Measurements from ENCODE around the gene PSMD5. TPM values are rescaled to one million over a fixed set of nuclear protein-coding genes. Genes with fewer than 3 reads are reported as not detected.
A peak's percentile ranks its signal among the peaks of the same experiment; 100 is the strongest.

The PSMD5 gene
- total RNA-seq, 3 donors from 2014 or later (not counting 1 experiment from before 2014, with no cell fraction given): 24.6 to 41.2 (median 37.1) TPM

GRCh38 chr9:120873512-120873911, 30.8 kb upstream of the PSMD5 start:
- Mint-ChIP-seq H3K4me3 (peak overlapping the region; percentile 2), H3K36me3 (no peaks in the 10 kb centered on the region), H3K4me1 (peaks cover 17 to 39% of the 10 kb centered on the region in 2 donors), H3K9me3 (no peaks in the 10 kb centered on the region), H3K27me3 (ENCODE audit: low read depth in 2 of 2) (no peaks in the 10 kb centered on the region), H3K27ac (peak overlapping the region; percentile 69 to 90)
- Histone ChIP-seq H3K27me3 (ENCODE audit: control insufficient read depth, insufficient read depth, low read length) (no peaks in the 10 kb centered on the region), H3K9me3 (ENCODE audit: control insufficient read depth, insufficient read depth, low read length) (no peaks in the 10 kb centered on the region), H3K4me1 (ENCODE audit: control insufficient read depth, insufficient read depth, low read length) (peaks cover 33% of the 10 kb centered on the region), H3K4me3 (ENCODE audit: low read length) (no peak overlapping the region), H3K36me3 (ENCODE audit: control insufficient read depth, insufficient read depth, low read length) (peaks cover 10% of the 10 kb centered on the region), H3K27ac (ENCODE audit: low read length) (no peak overlapping the region)
- DNase-seq (peak in 1 of 2 donors; percentile 40), ATAC-seq (no peak)
- no peak for TF ChIP-seq CTCF (IDR thresholded peaks at IDR 0.05)
- intact Hi-C loops (cut with micrococcal nuclease): no loop called here
- 89% methylated on average over 4 of the region's 4 CpGs for WGBS (ENCODE audit: insufficient coverage)

GRCh38 chr9:120872791-120873502, 30.2 kb upstream of the PSMD5 start:
- Histone ChIP-seq H3K9me3 (ENCODE audit: control insufficient read depth, insufficient read depth, low read length) (no peaks in the 10 kb centered on the region), H3K4me1 (ENCODE audit: control insufficient read depth, insufficient read depth, low read length) (peaks cover 33% of the 10 kb centered on the region), H3K36me3 (ENCODE audit: control insufficient read depth, insufficient read depth, low read length) (peaks cover 10% of the 10 kb centered on the region), H3K27ac (ENCODE audit: low read length) (no peak overlapping the region), H3K27me3 (ENCODE audit: control insufficient read depth, insufficient read depth, low read length) (no peaks in the 10 kb centered on the region), H3K4me3 (ENCODE audit: low read length) (no peak overlapping the region)
- WGBS (ENCODE audit: insufficient coverage): 89% methylated on average over 3 of the region's 3 CpGs
- Mint-ChIP-seq H3K27me3 (ENCODE audit: low read depth in 2 of 2) (no peaks in the 10 kb centered on the region), H3K27ac (peak overlapping the region; percentile 69 to 90), H3K4me3 (no peak overlapping the region), H3K36me3 (no peaks in the 10 kb centered on the region), H3K9me3 (no peaks in the 10 kb centered on the region), H3K4me1 (peaks cover 15 to 39% of the 10 kb centered on the region in 2 donors)
- ATAC-seq (no peak), DNase-seq (peak in 1 of 2 donors; percentile 40)
- intact Hi-C loops (cut with micrococcal nuclease): no loop called here
- TF ChIP-seq CTCF (IDR thresholded peaks at IDR 0.05): no peak

- H3K36me3 Mint-ChIP-seq: no peaks in the 10 kb centered on the region
- H3K27me3 Mint-ChIP-seq (ENCODE audit: low read depth in 2 of 2): no peaks in the 10 kb centered on the region
Observed at GRCh38 chr9:120870206-120870605, 27.5 kb upstream of the PSMD5 start.

More at GRCh38 chr9:120870206-120870605, 27.5 kb upstream of the PSMD5 start:
- Mint-ChIP-seq H3K27ac (peak overlapping the region in 1 of 2 donors; percentile 94), H3K9me3 (no peaks in the 10 kb centered on the region), H3K4me1 (peaks cover 4 to 24% of the 10 kb centered on the region in 2 donors), H3K4me3 (no peak overlapping the region)
- Histone ChIP-seq H3K27me3 (ENCODE audit: control insufficient read depth, insufficient read depth, low read length) (no peaks in the 10 kb centered on the region), H3K9me3 (ENCODE audit: control insufficient read depth, insufficient read depth, low read length) (no peaks in the 10 kb centered on the region), H3K36me3 (ENCODE audit: control insufficient read depth, insufficient read depth, low read length) (peaks cover 17% of the 10 kb centered on the region), H3K4me1 (ENCODE audit: control insufficient read depth, insufficient read depth, low read length) (peaks cover 16% of the 10 kb centered on the region), H3K4me3 (ENCODE audit: low read length) (no peak overlapping the region), H3K27ac (ENCODE audit: low read length) (no peak overlapping the region)
- WGBS (ENCODE audit: insufficient coverage): 80% methylated on average over 9 of the region's 9 CpGs
- DNase-seq (no peak), ATAC-seq (no peak)
- intact Hi-C loops (cut with micrococcal nuclease): no loop called here
- no peak for TF ChIP-seq CTCF (IDR thresholded peaks at IDR 0.05)

All from natural killer cell (primary cell).